Measurements from ENCODE around the gene NME7. TPM values are rescaled to one million over a fixed set of nuclear protein-coding genes. Genes with fewer than 3 reads are reported as not detected.

Gene NME7
- total RNA-seq, 1 experiment from 2014 or later: 13.2 TPM

- Histone ChIP-seq H3K56ac (ENCODE audit: insufficient read length, low read depth, low read length) (no peak overlapping the region), H3K23me2 (ENCODE audit: insufficient read length, low read depth, low read length, poor library complexity, severe bottlenecking) (no peaks in the 10 kb centered on the region), H4K8ac (replicated peaks; ENCODE audit: insufficient read length, low read depth, low read length) (no peak overlapping the region), H3K9me3 (ENCODE audit: control insufficient read depth, low read depth, low read length) (no peaks in the 10 kb centered on the region), H3K4ac (ENCODE audit: low read depth, low read length) (no peak overlapping the region), H2BK20ac (ENCODE audit: low read depth, low read length, poor library complexity, severe bottlenecking) (no peak overlapping the region), H3K4me2 (ENCODE audit: insufficient read depth, insufficient read length, low read length) (no peak overlapping the region), H3K23ac (ENCODE audit: insufficient read length, low read depth, low read length) (no peak overlapping the region), H3K14ac (ENCODE audit: insufficient read depth, low read length) (no peak overlapping the region), H2BK120ac (ENCODE audit: low read depth, low read length, poor library complexity, severe bottlenecking) (no peak overlapping the region), H4K5ac (ENCODE audit: insufficient read length, low read depth, low read length) (no peak overlapping the region), H3T11ph (ENCODE audit: low read length) (no peak overlapping the region), H4K91ac (ENCODE audit: insufficient read length, low read depth, low read length) (no peak overlapping the region), H3K4me1 (ENCODE audit: insufficient read depth, low read length) (no peaks in the 10 kb centered on the region), H2AK5ac (ENCODE audit: insufficient read length, low read length) (no peak overlapping the region), H3K79me1 (ENCODE audit: insufficient read depth, low read depth, low read length, poor library complexity, severe bottlenecking) (no peaks in the 10 kb centered on the region), H3K9ac (ENCODE audit: extremely low read depth, insufficient read length, low read length) (no peak overlapping the region), H2BK5ac (ENCODE audit: insufficient read length, low read length) (no peak overlapping the region), H3K27ac (ENCODE audit: insufficient read length, low read depth, low read length) (no peak overlapping the region), H3K79me2 (ENCODE audit: insufficient read depth, low read length) (no peaks in the 10 kb centered on the region), H2AFZ (ENCODE audit: low read length) (no peak overlapping the region), H2BK12ac (ENCODE audit: insufficient read length, low read depth, low read length) (no peak overlapping the region), H4K20me1 (ENCODE audit: control insufficient read depth, insufficient read depth, insufficient read length) (no peaks in the 10 kb centered on the region), H2BK15ac (ENCODE audit: low read depth, low read length) (no peak overlapping the region), H3K27me3 (ENCODE audit: insufficient read depth, low read length) (no peaks in the 10 kb centered on the region), H3K18ac (ENCODE audit: insufficient read length, low read depth, low read length) (no peak overlapping the region)
- H3K4me3 Mint-ChIP-seq: no peak overlapping the region
- WGBS (ENCODE audit: extremely low coverage, insufficient read length, low lambda C conversion rate): no CpG with 5 or more reads among the region's 2 CpGs
- DNase-seq: no peak
- peaks cover 12 to 30% (median 13%) of the 10 kb centered on the region in 3 experiments for H3K36me3 Mint-ChIP-seq (ENCODE audit: insufficient read depth in 1 of 3, low read depth in 3 of 3)
- no peak overlapping the region for H3K27ac Mint-ChIP-seq
- H3K4me1 Mint-ChIP-seq: 0 out of 4 replicates have a peak, but pooled peaks cover 0 to 3% of the 10 kb centered on the region in 2 experiments
- no peak for TF ChIP-seq CTCF (conservative IDR thresholded peaks at IDR 0.05)
- H3K27me3 Mint-ChIP-seq (ENCODE audit: low read depth): no peaks in the 10 kb centered on the region
- peaks cover 17 to 21% of the 10 kb centered on the region in 2 experiments for H3K9me3 Mint-ChIP-seq
These were observed 107.8 kb downstream of the NME7 start for GRCh38 chr1:169259816-169260215.

Data from H9 (cell line).